CD14-positive monocyte (primary cell): ENCODE measurements around the gene CYSTM1. TPM values are rescaled to one million over a fixed set of nuclear protein-coding genes. Genes with fewer than 3 reads are reported as not detected.

Experiments used
- DNase-seq, 3 donors: peaks; one replicate each; pipeline ENCODE4 v3.0.0-alpha.2; 2011 to 2022
- H2AFZ ChIP-seq: 2 replicates; pipeline ENCODE4 v1.6.0; 2012; ENCODE audit warnings: mild to moderate bottlenecking, low read depth, low read length, inconsistent platforms; ENCODE audit not compliant: insufficient read depth, poor library complexity, severe bottlenecking
- H3K27ac ChIP-seq, 2 donors: 1 replicate in 1 of 2; 2 replicates in 1 of 2; pipeline ENCODE4 v1.5.1; 2012 to 2013; ENCODE audit warnings: low read length in 2 of 2, control low read depth in 1 of 2, inconsistent platforms in 1 of 2, low read depth in 1 of 2, mild to moderate bottlenecking in 1 of 2
- H3K27me3 ChIP-seq, 2 donors: one replicate each; pipeline versions ENCODE4 v1.6.0 to v1.6.1; 2011 to 2013; ENCODE audit warnings: low read length in 2 of 2; ENCODE audit not compliant: control insufficient read depth in 2 of 2, insufficient read depth in 2 of 2
- H3K36me3 ChIP-seq, 2 donors: replicated peaks in 1 of 2; 1 replicate in 1 of 2; 2 replicates in 1 of 2; pipeline versions ENCODE4 v1.5.1 to v1.6.1; 2012 to 2013; ENCODE audit warnings: low read length in 2 of 2, control low read depth in 1 of 2, inconsistent platforms in 1 of 2, mild to moderate bottlenecking in 1 of 2; ENCODE audit not compliant: insufficient read depth in 2 of 2, control insufficient read depth in 1 of 2
- H3K4me1 ChIP-seq, 2 donors: 1 replicate in 1 of 2; 2 replicates in 1 of 2; pipeline versions ENCODE4 v1.5.1 to v1.6.1; 2012 to 2013; ENCODE audit warnings: low read length in 2 of 2, control low read depth in 1 of 2, inconsistent platforms in 1 of 2, mild to moderate bottlenecking in 1 of 2, moderate library complexity in 1 of 2; ENCODE audit not compliant: insufficient read depth in 2 of 2, control insufficient read depth in 1 of 2
- H3K4me2 ChIP-seq: replicated peaks from 2 replicates; pipeline ENCODE3; 2012; ENCODE audit warnings: low read length, moderate library complexity, mild to moderate bottlenecking; ENCODE audit not compliant: poor library complexity, severe bottlenecking; ENCODE audit errors: extremely low read depth
- H3K4me3 ChIP-seq, 3 experiments: fragments of 200-600 bp in 1 of 3; sonication (generic) in 1 of 3; replicated peaks in 1 of 3; 1 replicate in 2 of 3; 2 replicates in 1 of 3; pipeline ENCODE4 v1.5.1; 2011 to 2013; ENCODE audit warnings: low read length in 3 of 3, mild to moderate bottlenecking in 3 of 3, control low read depth in 2 of 3, low read depth in 2 of 3, inconsistent platforms in 1 of 3, moderate library complexity in 1 of 3
- H3K79me2 ChIP-seq: 2 replicates; pipeline ENCODE4 v1.6.0; 2012; ENCODE audit warnings: mild to moderate bottlenecking, control low read depth, inconsistent platforms, low read length, moderate library complexity; ENCODE audit not compliant: insufficient read depth
- H3K9ac ChIP-seq: 2 replicates; pipeline ENCODE4 v1.6.0; 2017; ENCODE audit warnings: low read length, mild to moderate bottlenecking; ENCODE audit not compliant: insufficient read depth, poor library complexity, severe bottlenecking
- H3K9me3 ChIP-seq, 2 donors: replicated peaks in 1 of 2; 1 replicate in 1 of 2; 2 replicates in 1 of 2; pipeline versions ENCODE4 v1.5.1 to v1.6.1; 2012 to 2013; ENCODE audit warnings: low read length in 2 of 2, control low read depth in 1 of 2; ENCODE audit not compliant: control insufficient read depth in 1 of 2, insufficient read depth in 1 of 2
- H4K20me1 ChIP-seq: 2 replicates; pipeline ENCODE4 v1.6.0; 2012; ENCODE audit warnings: mild to moderate bottlenecking, low read length, control low read depth, moderate library complexity; ENCODE audit not compliant: insufficient read depth
- H3K27ac Mint-ChIP-seq, 7 donors: one replicate each; pipeline ENCODE4 v1.8.0; 2020; ENCODE audit warnings: mild to moderate bottlenecking in 7 of 7, mixed read lengths in 7 of 7, moderate library complexity in 6 of 7, inconsistent platforms in 2 of 7
- H3K27me3 Mint-ChIP-seq, 3 donors: one replicate each; pipeline ENCODE4 v1.8.0; 2021 to 2022; ENCODE audit warnings: low read depth in 3 of 3, mild to moderate bottlenecking in 3 of 3, mixed read lengths in 3 of 3, moderate library complexity in 3 of 3, inconsistent platforms in 1 of 3
- H3K36me3 Mint-ChIP-seq, 2 donors: one replicate each; pipeline ENCODE4 v1.8.0; 2020; ENCODE audit warnings: mixed read lengths in 2 of 2, inconsistent platforms in 1 of 2, mild to moderate bottlenecking in 1 of 2
- H3K4me1 Mint-ChIP-seq: one replicate; pipeline ENCODE4 v1.8.0; 2020; ENCODE audit warnings: mild to moderate bottlenecking, mixed read lengths
- H3K4me3 Mint-ChIP-seq, 2 donors: one replicate each; pipeline ENCODE4 v1.8.0; 2020; ENCODE audit warnings: mild to moderate bottlenecking in 2 of 2, mixed read lengths in 2 of 2, moderate library complexity in 1 of 2
- H3K9me3 Mint-ChIP-seq, 7 donors: one replicate each; pipeline ENCODE4 v1.8.0; 2020 to 2022; ENCODE audit warnings: mixed read lengths in 7 of 7, mild to moderate bottlenecking in 6 of 7, moderate library complexity in 6 of 7, inconsistent platforms in 2 of 7
- CTCF ChIP-seq: fragments of 200-600 bp; IDR thresholded peaks from one replicate; pipeline ENCODE4 v1.8.0; 2022; ENCODE audit warnings: antibody characterized with exemption, mild to moderate bottlenecking
- WGBS: methylation state at CpG from one replicate; pipeline ENCODE4 v1.1.5; 2013; ENCODE audit warnings: missing lambda C conversion rate; ENCODE audit not compliant: insufficient coverage; 5-methylcytosine and 5-hydroxymethylcytosine counted together
- intact Hi-C, 2 donors: fragments of 100-400 bp; cut with micrococcal nuclease; formaldehyde crosslinking; loops; one replicate each; pipeline versions ENCODE4 v1.15.0 to v1.15.1; 2023
- polyA plus RNA-seq, 3 donors: library from polyadenylated mRNA; depleted of rRNA in 1 of 3; unstranded in 2 of 3; stranded (reverse) in 1 of 3; fragments of 300-500 nt in 2 of 3; fragments of >200 nt in 1 of 3; fragmentation: Illumina TruSeq in 2 of 3; gene quantifications; 1 replicate in 2 of 3; 2 replicates in 1 of 3; pipeline ENCODE4 v1.2.3, GENCODE V29; 2012 to 2021

Gene CYSTM1
- polyA plus RNA-seq, 3 donors: 14.0 to 40.0 (median 36.7) TPM

DNA sequence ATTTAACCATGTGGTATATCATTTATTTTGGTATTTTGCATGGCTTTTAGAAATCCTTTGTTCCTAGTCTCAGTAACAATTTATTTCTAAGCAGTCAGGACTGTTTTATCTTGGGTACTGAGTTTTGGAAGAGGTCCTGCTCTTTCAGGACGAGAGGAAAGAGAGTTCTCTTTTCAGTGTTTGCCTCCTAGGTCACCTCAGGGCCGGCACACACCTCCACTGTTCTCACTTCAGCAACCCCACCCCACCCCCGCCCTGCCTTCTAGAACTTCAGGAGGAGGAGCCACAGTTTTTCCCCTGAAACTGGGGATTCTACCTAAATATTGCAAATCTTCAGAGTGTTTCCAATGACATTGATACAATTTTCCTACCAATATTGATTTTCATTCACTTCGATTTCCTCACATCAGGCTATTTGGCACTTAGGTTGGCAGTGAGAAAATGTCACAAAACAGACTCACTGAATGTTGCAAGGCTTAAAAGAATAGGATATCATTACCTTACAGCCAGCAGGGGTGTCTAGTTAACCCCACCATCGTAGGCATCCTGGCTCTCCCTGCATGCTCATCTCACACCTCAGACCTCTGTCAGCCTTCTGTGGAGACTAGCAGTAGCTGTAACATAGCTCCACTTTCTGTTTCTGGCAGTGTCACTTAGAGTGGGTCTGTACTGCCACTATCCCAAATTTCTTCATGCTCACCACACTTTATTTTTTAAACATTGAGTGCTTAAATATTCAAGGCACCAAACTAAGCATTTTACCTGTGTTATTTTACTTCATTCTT lies 43.8 kb upstream of the CYSTM1 start:
- Mint-ChIP-seq H3K4me1 (peaks cover 31% of the 10 kb centered on the region), H3K36me3 (no peaks in the 10 kb centered on the region), H3K27me3 (peaks cover 0 to 6% (median 2%) of the 10 kb centered on the region in 3 donors), H3K4me3 (no peak overlapping the region), H3K9me3 (no peaks in the 10 kb centered on the region), H3K27ac (peak overlapping the region in 1 of 7 donors; percentile 18)
- Histone ChIP-seq H3K27me3 (no peaks in the 10 kb centered on the region), H4K20me1 (peaks cover 22% of the 10 kb centered on the region), H3K4me3 (no peak overlapping the region), H3K36me3 (no peaks in the 10 kb centered on the region), H3K4me2 (no peak overlapping the region), H2AFZ (no peak overlapping the region), H3K79me2 (peaks cover 3% of the 10 kb centered on the region), H3K9me3 (no peaks in the 10 kb centered on the region), H3K9ac (no peak overlapping the region), H3K27ac (no peak overlapping the region), H3K4me1 (peaks cover 19 to 25% of the 10 kb centered on the region in 2 donors)
- WGBS: 100% methylated on average over 1 of the region's 5 CpGs
- no peak for DNase-seq
- intact Hi-C loops: no loop called here
- no peak for TF ChIP-seq CTCF

DNA sequence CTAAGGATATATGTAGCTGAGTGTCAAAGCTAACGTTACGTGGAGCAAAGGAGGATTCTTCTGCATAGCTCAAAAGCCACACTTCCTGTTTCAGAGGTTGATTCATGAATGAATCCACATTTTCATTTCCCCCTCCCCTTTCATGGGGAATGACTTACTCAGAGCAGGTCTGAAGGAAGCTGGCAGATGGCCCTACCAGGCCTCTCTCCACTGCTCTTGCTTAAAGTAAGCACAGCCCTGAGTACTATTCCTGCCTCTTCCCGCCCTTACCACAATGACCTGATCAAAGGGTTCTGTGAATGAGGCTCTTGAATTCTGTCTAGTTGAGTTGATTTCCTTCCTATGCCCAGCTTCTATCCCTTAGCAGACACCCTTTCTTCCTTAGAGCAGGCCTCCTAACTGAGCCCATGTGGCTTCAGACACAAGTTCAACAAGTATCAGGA lies 43.0 kb upstream of the CYSTM1 start:
- peaks cover 0 to 6% (median 2%) of the 10 kb centered on the region in 3 donors for H3K27me3 Mint-ChIP-seq
- no peaks in the 10 kb centered on the region for H3K9me3 ChIP-seq
- no peak for TF ChIP-seq CTCF
- peak overlapping the region in 4 of 7 donors; percentile 35 to 82 (median 75) for H3K27ac Mint-ChIP-seq
- no peaks in the 10 kb centered on the region for H3K9me3 Mint-ChIP-seq
- peak overlapping the region in 1 of 2 donors; percentile 27 for H3K27ac ChIP-seq
- peaks cover 19 to 25% of the 10 kb centered on the region in 2 donors for H3K4me1 ChIP-seq
- WGBS: no CpG with 5 or more reads among the region's 3 CpGs
- H3K4me1 Mint-ChIP-seq: peaks cover 31% of the 10 kb centered on the region
- H3K4me3 Mint-ChIP-seq: no peak overlapping the region
- peaks cover 3% of the 10 kb centered on the region for H3K79me2 ChIP-seq
- H3K4me3 ChIP-seq: no peak overlapping the region
- no peaks in the 10 kb centered on the region for H3K27me3 ChIP-seq
- H4K20me1 ChIP-seq: peaks cover 22% of the 10 kb centered on the region
- H3K9ac ChIP-seq: no peak overlapping the region
- intact Hi-C loops: no loop called here
- no peaks in the 10 kb centered on the region for H3K36me3 ChIP-seq
- no peak overlapping the region for H2AFZ ChIP-seq
- DNase-seq: peak; percentile 73 to 88 (median 87)
- no peaks in the 10 kb centered on the region for H3K36me3 Mint-ChIP-seq
- H3K4me2 ChIP-seq: peak overlapping the region; percentile 21
